Measurements from ENCODE around the gene GNAI3.

- TF ChIP-seq CTCF (conservative IDR thresholded peaks at IDR 0.05; ENCODE audit: low read depth, low read length) (no peak), EZH2 (IDR thresholded peaks at IDR 0.05; ENCODE audit: borderline replicate concordance, low read depth, low read length, poor library complexity, severe bottlenecking) (no peak)
These were observed 17.0 kb upstream of the GNAI3 start for GRCh38 chr1:109531380-109531779.
